ENCODE data around the gene EXO5.
"Not testable (repeated sequence)": the region's sequence is repeated elsewhere in the genome, so short reads cannot be mapped to it uniquely, and the experiment has no call there.

EXO5 gene

DNA sequence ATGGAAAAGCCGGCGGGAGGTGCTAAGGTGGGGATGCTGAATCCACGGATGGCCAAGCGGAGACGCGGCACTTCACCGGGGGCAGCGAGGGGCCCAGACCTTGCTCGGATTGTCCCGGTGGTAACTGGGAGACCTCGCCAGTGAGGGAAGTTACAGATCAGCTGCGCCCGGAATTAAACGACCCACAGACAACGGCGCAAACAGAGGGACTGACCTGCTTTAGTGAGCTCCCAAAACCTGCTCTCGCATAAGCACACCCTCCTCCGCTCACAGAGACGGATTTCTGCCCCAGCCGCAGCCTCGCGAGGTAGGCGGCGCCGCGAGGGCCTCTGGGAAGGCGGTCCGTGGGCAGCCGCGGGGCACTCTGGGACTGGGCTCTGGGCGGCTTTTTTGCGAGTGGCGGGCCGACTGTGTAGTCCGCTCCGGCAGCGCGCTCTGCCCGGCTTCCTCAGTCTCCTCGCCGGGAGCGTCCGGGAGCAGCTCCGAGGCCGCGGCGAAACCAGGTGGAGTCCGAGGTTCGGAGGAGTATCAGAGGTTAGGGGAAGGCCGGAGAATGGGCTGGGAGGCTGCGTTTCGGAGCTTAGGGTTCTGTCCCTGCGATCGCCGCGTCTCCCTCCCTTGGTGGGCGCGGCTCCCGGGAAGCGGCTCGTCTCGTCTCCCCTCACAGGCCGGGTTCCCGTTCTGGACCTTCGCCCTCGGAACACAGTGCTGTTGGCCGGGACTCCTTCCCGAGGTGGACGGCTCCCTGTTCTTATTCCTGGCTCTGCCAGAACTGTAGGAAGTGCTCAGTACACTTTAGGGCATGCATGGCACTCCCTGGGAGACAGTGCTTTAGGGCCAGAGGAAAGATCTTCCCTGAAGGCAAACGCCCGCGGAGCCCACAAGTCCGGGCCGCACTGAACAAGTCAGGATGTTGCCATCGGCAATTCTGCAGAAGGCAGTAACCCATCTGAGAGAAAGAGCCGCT is at the start of gene EXO5:
Gene EXO5, plus strand, starts transcription at position 393 of the 967 bp plus-strand sequence. CDS start 5,778 bp downstream, outside the sequence.
- DNase-seq (ENCODE audit: low read depth): peak; percentile 70

- DNase-seq (ENCODE audit: low read depth): peak; percentile 21
Observed at GRCh38 chr1:40462956-40463590, 45.5 kb upstream of the EXO5 start.

DNA sequence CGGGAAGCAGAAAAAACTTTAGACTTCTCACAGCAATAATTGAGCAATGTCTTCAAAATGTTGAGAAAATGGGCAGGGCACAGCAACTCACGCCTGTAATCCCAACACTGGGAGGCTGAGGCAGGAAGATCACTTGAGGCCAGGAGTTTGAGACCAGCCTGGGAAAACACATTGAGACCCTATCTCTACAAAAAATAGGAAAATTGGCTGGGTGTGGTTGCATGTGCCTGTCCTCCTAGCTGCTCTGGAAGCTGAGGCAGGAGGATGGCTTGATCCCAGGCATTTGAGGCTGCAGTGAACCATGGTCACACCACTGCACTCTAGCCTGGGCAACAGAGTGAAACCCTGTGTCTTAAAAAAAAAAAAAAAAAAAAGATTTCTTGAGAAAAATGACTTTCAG is 39.2 kb upstream of the EXO5 start:
- DNase-seq (ENCODE audit: low read depth): no peak

- no peak for DNase-seq (ENCODE audit: low read depth)
Observed at GRCh38 chr1:40475268-40475667, 33.3 kb upstream of the EXO5 start.

- DNase-seq (ENCODE audit: low read depth): peak; percentile 61
Observed at GRCh38 chr1:40476924-40477677, 31.5 kb upstream of the EXO5 start, which contains the start of gene ZFP69. TSS of gene ZFP69 (plus strand) at chr1:40477290. CDS start at chr1:40479362, 2,072 bp downstream.

DNA sequence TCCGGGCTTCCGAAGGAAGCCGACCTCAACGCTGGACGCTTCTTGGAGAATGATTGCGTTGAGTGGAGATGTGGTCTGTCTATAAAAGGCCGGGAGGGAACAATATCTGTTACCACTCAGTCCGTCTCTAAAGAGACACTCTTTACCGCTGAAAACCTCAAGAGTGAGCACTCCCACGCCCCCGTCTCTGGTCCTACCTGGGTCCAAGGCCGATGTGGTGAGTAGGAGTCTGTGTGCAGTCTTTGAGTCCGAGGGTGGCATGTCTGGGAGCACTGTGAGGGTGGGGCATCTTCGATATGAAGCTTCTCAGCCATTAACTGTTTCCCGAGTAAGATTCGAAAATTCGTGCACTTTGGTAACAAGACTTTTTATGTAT is 30.9 kb upstream of the EXO5 start:
- peak; percentile 49 for DNase-seq (ENCODE audit: low read depth)

- no peak for DNase-seq (ENCODE audit: low read depth)
Observed at GRCh38 chr1:40478276-40478675, 30.3 kb upstream of the EXO5 start.

DNA sequence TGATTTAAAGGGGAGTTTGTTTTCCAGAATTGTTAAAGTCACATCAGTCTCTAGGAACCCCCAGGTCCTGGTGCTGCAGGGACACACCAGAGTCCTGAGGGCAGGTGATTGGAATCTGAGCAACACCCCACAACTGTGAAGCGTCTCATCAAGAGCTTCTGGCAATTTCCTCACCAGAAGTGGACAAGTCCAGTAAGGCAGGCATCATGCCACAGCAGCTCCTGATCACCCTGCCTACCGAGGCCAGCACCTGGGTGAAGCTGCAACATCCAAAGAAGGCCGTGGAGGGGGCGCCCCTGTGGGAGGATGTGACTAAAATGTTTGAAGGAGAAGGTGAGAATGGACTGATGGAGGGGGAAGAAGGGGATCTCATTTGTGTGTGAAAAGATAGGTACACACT is 29.4 kb upstream of the EXO5 start:
- no peak for DNase-seq (ENCODE audit: low read depth)

DNA sequence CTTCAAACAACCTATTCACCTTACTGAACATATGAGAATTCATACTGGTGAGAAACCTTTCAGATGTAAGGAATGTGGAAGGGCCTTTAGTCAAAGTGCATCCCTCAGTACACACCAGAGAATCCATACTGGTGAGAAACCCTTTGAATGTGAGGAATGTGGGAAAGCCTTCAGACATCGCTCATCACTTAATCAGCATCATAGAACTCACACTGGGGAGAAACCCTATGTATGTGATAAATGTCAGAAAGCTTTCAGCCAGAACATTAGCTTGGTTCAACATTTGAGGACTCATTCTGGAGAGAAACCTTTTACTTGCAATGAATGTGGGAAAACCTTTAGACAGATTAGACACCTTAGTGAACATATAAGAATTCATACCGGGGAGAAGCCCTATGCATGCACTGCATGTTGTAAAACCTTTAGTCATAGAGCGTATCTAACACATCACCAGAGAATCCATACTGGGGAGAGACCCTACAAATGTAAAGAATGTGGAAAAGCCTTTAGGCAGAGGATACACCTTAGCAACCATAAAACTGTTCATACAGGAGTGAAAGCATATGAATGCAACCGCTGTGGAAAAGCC is 13.2 kb upstream of the EXO5 start:
- peak; percentile 16 for DNase-seq (ENCODE audit: low read depth)

- DNase-seq (ENCODE audit: low read depth): not testable (repeated sequence)
Observed at GRCh38 chr1:40502651-40503050, 5.9 kb upstream of the EXO5 start.

DNA sequence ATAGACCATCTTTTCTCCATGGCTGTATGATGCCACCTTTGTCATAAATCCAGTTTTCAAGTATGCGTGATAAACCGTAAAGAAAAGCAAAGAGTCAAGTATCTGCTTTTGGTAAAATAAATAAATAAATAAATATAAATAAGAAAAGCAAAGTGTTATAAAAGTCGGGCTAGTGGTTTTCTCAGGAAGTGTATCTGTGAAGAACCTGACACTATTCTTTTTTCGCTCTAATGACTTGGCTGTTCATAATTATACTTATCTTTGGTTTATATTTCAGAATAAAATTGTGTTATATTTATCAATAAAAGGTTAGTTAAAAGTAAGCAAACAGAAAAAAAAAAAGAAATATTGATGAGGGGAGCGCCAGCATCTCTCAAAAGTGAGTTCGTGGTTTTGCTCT is 594 bp upstream of the EXO5 start:
- no peak for DNase-seq (ENCODE audit: low read depth)

GRCh38 chr1:40519517-40519916 is 10.9 kb downstream of the EXO5 start:
- no peak for DNase-seq (ENCODE audit: low read depth)

DNA sequence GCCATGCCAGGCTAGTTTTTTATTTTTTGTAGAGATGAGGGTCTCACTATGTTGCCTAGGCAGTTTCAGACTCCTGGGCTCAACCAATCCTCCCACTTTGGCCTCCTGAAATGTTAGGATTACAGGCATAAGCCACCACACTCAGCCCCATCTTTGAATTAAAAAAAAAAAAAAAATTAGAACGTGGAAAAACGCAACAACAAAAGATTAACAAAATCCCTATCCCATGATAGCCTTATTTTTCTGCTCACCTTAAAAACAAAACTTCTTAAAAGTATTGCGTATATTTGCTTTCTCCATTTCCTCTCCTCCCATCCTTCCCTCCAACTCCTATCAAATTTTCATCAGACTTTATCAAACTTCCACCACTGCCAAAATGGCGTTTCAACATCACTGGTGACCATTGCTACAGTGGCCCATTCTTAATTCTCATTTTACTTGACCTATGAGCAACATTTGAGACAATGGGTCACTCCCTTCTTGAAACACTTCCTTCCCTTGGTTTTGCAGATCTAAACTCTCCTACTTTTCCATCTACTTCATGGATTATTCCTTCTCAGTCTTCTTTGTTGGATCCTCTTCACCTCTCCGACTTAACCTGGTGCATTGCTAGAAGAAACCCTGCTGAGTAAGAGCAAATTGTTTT is 22.3 kb downstream of the EXO5 start:
- DNase-seq (ENCODE audit: low read depth): peak; percentile 32

DNA sequence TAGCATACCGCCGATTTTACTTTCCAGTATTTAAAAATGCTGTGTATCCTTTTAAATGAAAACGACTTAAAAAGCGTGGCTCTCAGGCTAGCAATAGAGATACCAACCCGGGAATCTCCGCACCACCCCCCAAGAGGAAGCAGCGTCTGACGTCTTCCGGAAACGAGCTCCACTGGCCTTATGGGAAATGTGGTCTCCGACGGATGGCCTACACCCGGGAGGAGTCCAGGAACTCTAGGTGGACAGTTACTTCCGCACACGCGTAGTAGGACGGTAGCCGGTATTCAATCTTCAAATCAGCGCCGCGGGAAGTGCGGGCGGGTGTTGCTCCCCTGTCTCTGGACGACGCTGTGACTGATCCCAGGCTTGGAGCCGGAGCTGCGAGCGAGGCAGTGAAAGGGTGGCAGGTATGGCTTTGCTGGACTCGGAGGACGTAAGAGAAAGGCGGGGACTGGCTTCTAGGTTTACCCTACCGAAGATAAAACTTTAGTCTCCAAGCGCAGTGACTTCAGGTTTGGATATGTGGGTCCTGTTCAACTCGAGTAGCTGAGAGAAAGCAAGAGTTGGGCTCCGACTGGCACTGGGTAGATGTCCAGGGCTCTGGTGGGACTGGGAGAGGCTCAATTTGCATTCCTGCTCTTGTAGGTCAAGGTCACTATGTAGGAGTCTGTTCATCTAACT is 23.0 kb downstream of the EXO5 start, which contains the start of gene ZNF684:
Gene ZNF684, plus strand, starts transcription at position 257 of the 681 bp plus-strand sequence. CDS start 1,530 bp downstream, outside the sequence.
- DNase-seq (ENCODE audit: low read depth): peak; percentile 96

GRCh38 chr1:40532062-40532389 is 23.5 kb downstream of the EXO5 start:
- DNase-seq (ENCODE audit: low read depth): no peak

DNA sequence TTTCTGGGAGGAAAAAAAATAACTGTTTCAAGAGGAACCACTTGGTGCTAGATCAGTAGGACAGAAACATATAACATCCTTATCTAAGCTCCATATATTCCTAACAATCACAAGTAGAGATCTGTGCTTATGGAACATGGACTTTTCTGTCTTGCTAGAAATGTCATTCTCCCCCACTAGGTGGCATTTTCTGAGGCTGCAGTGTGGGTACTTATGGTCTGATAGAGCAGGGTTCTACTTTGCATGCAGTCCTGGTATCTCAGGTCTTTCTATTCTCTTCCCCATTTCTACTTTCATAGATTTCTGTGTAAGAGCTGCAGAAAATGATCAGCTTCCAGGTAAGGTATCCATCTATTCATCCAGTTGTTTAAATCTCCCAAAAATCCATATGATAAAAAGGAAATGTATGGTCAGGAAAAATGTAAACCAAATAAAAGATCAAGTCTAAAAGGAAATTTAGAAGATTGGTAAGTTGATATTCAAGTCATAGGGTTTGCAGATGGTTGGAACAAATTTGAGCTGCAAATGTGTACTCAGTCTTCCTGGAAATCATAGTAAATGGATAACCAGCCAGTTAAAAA is 24.4 kb downstream of the EXO5 start:
- peak; percentile 51 for DNase-seq (ENCODE audit: low read depth)

GRCh38 chr1:40534589-40534988 is 26.0 kb downstream of the EXO5 start:
- DNase-seq (ENCODE audit: low read depth): no peak

DNA sequence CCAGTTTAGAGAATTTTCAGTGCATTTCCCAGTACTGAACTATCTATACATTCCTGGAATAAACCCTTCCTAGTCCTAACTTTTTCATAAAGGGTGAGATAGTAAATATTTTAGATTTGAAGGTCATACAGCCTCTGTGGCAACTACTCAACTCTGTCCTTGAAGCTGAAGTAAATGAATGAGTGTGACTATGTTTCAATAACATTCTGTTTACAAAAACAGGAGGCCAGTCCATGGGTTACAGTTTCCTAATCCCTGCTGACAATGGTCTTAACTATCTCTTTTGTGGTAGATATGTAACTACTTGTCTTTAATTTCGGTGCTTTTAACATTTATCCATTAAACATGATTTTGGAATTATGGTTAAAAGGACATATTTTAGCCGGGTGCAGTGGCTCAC is 27.2 kb downstream of the EXO5 start:
- peak; percentile 24 for DNase-seq (ENCODE audit: low read depth)

DNA sequence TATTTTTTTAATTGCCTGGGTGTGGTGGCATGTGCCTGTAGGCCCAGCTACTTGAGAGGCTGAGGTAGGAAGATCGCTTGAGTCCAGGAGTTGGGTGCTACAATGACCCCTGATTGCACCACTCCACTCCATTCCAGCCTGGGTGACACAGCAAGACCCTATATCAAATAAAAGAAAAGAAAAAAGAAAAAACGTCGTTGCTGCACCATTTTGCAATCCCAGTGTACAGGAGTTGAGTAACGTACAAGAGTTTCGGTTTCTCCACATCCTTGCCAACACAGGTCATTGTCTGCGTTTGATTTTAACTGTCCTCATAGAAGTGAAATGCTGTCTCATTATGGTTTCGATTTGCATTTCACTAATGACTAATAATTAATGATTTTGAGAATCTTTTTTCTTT is 30.8 kb downstream of the EXO5 start:
- DNase-seq (ENCODE audit: low read depth): no peak

DNA sequence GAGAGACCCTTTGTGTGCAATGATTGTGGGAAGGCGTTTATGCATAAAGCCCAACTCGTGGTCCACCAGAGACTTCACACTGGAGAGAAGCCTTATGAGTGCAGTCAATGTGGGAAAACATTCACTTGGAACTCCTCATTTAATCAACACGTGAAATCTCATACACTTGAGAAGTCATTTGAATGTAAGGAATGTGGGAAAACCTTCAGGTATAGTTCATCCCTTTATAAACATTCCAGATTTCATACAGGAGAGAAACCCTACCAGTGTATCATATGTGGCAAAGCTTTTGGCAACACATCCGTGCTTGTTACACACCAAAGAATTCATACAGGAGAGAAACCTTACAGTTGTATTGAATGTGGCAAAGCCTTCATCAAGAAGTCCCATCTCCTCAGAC is 38.4 kb downstream of the EXO5 start:
- DNase-seq (ENCODE audit: low read depth): peak; percentile 6

GRCh38 chr1:40553017-40553416 is 44.5 kb downstream of the EXO5 start:
- DNase-seq (ENCODE audit: low read depth): no peak
